ENCODE measurements around the gene CGNL1. TPM values are rescaled to one million over a fixed set of nuclear protein-coding genes. Genes with fewer than 3 reads are reported as not detected.

Gene CGNL1
- total RNA-seq, result 10 to 100 TPM in 1 of 8 experiments, 1 to 10 TPM in 2, under 1 TPM in 5; 0.54 to 24.7 (median 0.82) TPM

DNA sequence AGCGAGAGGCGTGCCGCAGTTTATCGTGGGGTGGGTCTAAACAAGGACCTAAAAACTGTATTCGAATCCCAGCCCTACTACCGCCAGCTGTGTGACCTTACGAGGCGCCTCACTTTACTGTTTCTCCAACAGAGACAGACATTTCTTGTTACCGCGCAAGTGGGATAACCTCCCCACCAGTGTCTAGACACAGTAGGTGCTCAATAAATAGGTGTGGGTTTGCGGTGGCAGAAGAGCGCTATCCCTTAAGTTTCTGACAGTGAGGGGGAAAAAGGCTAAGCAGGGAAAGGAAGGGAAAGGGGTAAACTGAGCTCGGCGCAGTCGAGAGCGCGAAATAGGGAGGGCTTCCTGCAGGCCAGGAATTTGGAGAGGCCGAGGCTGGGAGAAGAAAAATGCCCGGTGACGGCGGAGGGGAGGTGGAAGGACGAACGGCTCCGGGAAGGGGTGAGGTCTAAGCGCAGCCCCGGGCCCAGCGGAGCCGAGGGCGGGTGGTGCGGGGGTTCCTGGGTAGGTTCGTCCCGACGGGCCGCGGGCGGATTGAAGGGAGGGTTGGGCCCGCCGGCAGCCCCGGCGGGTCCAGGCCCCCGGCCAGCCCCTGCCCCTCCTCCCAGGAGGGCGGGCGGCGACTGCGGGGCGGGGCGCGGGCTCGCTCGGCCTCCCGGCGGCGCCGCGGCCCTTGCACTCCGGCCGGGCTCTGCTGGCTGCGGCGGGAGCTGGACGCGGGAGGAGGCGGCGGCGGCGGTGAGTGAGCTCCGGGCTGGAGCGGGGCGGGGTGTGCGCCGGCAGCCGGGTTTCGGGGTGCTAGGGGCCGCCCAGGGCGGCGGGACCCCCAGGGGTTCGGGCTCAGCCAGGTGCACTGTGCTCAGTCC lies at the start of gene CGNL1:
Gene CGNL1 (plus strand): TSS at position 679 of the 869 bp plus-strand sequence. CDS start 61,495 bp downstream, outside the sequence.
- 32 to 100% (median 53%) methylated on average over 1 to 33 of the region's 76 CpGs; no CpG with 5 or more reads in 3 of the 10 experiments for WGBS, 10 experiments
- Histone ChIP-seq H3K27ac (no peak within 1 kb of the TSS), H3K4me1 (replicated peaks in 1 of 2) (no peaks in the 10 kb centered on the region), H3K4me3 (peak within 1 kb of the TSS; percentile 47 to 57 (median 51))
- peak; percentile 85 to 92 (median 89) for ATAC-seq (replicated peaks in 6 of 8)
- in situ Hi-C loops (cut with MboI; ENCODE audit: low pct_unique_long_range_greater_than_20kb in 2 of 9, low sequenced_read_pairs in 9 of 9, unreplicated experiment in 9 of 9), result no loop called here

DNA sequence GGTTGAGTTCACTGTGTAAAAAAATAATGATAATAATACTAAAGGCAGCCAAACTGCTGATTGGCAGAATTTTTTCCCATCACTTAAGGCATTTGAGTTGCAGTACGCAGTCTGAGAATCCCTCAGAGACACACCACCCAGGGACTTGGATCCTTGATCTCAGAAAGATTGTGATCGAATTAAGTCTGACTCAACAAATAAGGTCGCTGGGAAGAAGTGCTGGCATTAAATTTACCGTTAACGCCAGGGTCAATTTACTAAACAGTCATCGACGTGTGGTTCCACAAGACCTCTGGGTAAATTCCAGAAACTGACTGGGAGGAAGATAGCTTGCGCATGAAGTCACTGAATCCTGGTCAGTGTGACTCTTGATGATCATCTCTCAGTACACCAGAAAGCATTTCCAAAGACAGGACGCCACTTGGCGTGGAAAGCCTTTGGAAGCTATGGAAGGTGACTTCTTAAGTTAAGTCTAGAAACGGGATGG lies 48.3 kb upstream of the CGNL1 start:
- Histone ChIP-seq H3K4me1 (replicated peaks in 1 of 2) (peaks cover 0 to 5% of the 10 kb centered on the region in 2 donors), H3K27ac (no peak overlapping the region), H3K4me3 (no peak overlapping the region)
- in situ Hi-C loops (cut with MboI; ENCODE audit: low pct_unique_long_range_greater_than_20kb in 2 of 9, low sequenced_read_pairs in 9 of 9, unreplicated experiment in 9 of 9), result loop anchor here in 2 of 9 experiments (25.0 kb wide), 1 partner anchor 209 kb away; no protein-coding TSS in a partner anchor
- WGBS, 10 experiments, result 9 to 100% (median 82%) methylated on average over 2 to 10 of the region's 11 CpGs; no CpG with 5 or more reads in 2 of the 10 experiments
- ATAC-seq (replicated peaks in 6 of 8), result peak in 3 of 8 experiments; percentile 18 to 91 (median 67)

DNA sequence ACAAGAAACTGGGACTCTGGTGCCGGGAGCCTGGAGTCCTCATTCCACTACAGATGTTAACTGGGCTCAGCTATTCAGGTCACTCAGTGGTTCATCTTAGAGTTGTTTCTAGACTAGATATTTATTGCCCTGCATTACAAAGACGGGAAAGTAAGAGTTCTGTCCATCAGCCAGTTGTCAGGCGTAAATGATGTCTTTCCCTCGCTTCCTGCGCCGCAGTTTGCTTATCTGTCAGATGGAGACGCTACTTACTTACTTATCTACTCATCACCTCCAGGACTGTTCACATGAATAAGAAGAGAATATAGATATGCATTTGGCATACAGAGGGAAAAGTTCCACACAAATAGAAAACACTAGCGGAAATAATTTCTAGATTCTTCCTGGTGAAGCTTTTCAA lies 47.8 kb upstream of the CGNL1 start:
- no peak overlapping the region for H3K4me3 ChIP-seq
- in situ Hi-C loops (cut with MboI; ENCODE audit: low pct_unique_long_range_greater_than_20kb in 2 of 9, low sequenced_read_pairs in 9 of 9, unreplicated experiment in 9 of 9), result loop anchor here in 2 of 9 experiments (25.0 kb wide), 1 partner anchor 209 kb away; no protein-coding TSS in a partner anchor
- peaks cover 0 to 4% of the 10 kb centered on the region in 2 donors for H3K4me1 ChIP-seq (replicated peaks in 1 of 2)
- no peak for ATAC-seq (replicated peaks in 6 of 8)
- 80 to 100% (median 89%) methylated on average over 1 to 8 of the region's 8 CpGs; no CpG with 5 or more reads in 1 of the 10 experiments for WGBS, 10 experiments
- H3K27ac ChIP-seq, result no peak overlapping the region

- 10 to 92% (median 85%) methylated on average over 2 to 4 of the region's 5 CpGs; no CpG with 5 or more reads in 3 of the 10 experiments for WGBS, 10 experiments
- in situ Hi-C loops (cut with MboI; ENCODE audit: low pct_unique_long_range_greater_than_20kb in 2 of 9, low sequenced_read_pairs in 9 of 9, unreplicated experiment in 9 of 9), result loop anchor here in 2 of 9 experiments (25.0 kb wide), 1 partner anchor 208 kb away; no protein-coding TSS in a partner anchor
- Histone ChIP-seq H3K4me1 (replicated peaks in 1 of 2) (no peaks in the 10 kb centered on the region), H3K4me3 (no peak overlapping the region), H3K27ac (no peak overlapping the region)
- ATAC-seq (replicated peaks in 6 of 8), result no peak
Measured at GRCh38 chr15:57328897-57329296, 47.4 kb upstream of the CGNL1 start.

DNA sequence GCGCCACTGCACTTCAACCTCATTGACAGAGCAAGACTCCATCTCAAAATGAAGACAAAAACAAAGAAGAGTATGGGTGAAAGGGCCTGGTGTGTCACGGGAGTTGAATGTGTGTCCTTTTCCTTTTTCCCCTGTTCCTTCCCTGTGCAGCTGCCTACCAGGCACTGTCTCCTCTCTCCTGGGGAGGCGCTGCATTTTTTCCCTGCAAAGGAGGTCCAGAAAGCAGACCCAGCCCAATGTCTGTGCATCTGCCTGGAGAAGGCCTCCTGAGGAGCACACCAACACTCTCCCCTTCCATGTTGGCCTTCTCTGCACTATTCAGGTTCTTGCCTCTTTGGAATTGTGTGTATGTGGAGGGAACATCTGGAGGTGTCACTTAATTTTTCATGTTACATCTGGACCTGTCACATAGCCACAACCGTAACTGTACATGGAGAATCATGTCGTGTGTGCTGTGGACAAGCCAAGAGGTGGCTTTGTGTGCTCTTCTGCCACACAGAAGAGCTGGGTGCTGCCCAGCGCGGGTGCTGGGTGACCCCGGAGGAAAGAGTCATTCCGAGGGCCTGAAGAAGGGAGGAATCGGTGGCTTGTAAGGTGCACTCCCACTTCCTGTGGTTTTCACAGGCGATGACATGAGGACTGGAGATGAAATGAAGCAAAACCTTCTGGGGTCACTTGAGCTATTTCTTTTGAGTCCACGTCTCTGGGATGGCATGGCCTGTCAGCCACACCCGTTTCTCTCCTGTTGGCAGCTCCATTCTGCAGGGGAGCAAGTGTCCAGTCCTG lies 46.5 kb upstream of the CGNL1 start:
- Histone ChIP-seq H3K4me3 (no peak overlapping the region), H3K4me1 (replicated peaks in 1 of 2) (no peaks in the 10 kb centered on the region), H3K27ac (no peak overlapping the region)
- WGBS, 10 experiments, result 80 to 100% (median 100%) methylated on average over 1 to 5 of the region's 13 CpGs; no CpG with 5 or more reads in 1 of the 10 experiments
- peak in 1 of 8 experiments; percentile 14 for ATAC-seq (replicated peaks in 6 of 8)
- in situ Hi-C loops (cut with MboI; ENCODE audit: low pct_unique_long_range_greater_than_20kb in 2 of 9, low sequenced_read_pairs in 9 of 9, unreplicated experiment in 9 of 9), result loop anchor here in 2 of 9 experiments (25.0 kb wide), 1 partner anchor 208 kb away; no protein-coding TSS in a partner anchor

DNA sequence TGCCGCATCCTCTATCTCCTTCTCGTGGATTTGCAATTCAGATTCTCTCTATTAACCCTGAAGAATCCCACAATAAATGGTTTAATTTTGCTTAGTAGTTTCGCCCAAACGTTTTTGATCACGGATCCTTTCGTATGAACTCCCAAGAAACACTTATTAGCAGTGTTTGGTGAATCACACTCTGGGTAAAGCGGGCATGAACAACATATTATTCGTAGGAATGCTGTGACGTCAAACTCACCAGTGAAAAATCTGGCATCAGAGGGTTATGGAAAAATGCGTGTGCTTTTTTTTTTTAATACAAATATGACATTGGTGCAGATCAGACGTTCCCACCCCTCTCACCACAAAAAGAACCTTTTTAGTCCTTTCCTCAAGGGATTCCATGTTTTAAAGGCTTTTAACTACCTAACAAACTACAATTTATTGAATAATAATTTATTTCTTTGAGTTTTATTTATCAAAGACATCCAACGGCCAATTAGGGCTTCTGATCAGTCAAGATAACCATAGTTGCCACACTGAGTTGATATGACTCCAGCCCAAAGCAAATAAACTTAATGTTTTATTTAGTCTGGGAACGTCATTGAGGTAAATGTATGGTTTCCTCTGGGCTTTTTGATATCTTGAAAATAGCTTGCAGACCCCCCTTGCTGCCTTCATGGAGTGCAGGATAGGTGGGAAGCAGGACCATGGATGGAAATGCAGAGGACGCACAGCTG lies 45.5 kb upstream of the CGNL1 start:
- 39 to 93% (median 75%) methylated on average over 4 to 13 of the region's 14 CpGs; no CpG with 5 or more reads in 1 of the 10 experiments for WGBS, 10 experiments
- Histone ChIP-seq H3K27ac (no peak overlapping the region), H3K4me1 (replicated peaks in 1 of 2) (no peaks in the 10 kb centered on the region), H3K4me3 (no peak overlapping the region)
- ATAC-seq (replicated peaks in 6 of 8), result peak in 1 of 8 experiments; percentile 13
- in situ Hi-C loops (cut with MboI; ENCODE audit: low pct_unique_long_range_greater_than_20kb in 2 of 9, low sequenced_read_pairs in 9 of 9, unreplicated experiment in 9 of 9), result loop anchor here in 2 of 9 experiments (25.0 kb wide), 1 partner anchor 207 kb away; no protein-coding TSS in a partner anchor

DNA sequence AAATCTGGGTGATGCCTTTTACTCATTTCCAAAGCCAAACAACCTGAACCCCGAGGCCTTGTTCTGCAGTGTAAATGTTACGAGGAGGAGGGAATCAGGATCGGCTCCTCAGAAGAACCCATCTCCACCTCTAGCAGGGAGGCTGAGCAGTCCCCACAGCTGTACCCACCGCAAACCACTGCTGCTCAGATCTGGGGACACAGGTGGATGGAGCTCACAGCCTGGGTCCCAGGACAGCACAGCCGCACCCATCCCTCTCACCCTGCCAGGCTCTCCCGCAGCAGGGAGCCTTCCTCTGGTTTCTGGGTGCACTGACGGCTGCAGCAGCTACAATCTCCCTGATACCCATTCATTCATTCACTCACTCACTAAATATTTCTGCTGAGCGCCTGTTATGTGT lies 44.0 kb upstream of the CGNL1 start:
- in situ Hi-C loops (cut with MboI; ENCODE audit: low pct_unique_long_range_greater_than_20kb in 2 of 9, low sequenced_read_pairs in 9 of 9, unreplicated experiment in 9 of 9), result loop anchor here in 2 of 9 experiments (25.0 kb wide), 1 partner anchor 205 kb away; no protein-coding TSS in a partner anchor
- H3K4me1 ChIP-seq (replicated peaks in 1 of 2), result no peaks in the 10 kb centered on the region
- no peak overlapping the region for H3K4me3 ChIP-seq
- WGBS, 10 experiments, result 79 to 100% (median 91%) methylated on average over 1 to 5 of the region's 8 CpGs; no CpG with 5 or more reads in 3 of the 10 experiments
- ATAC-seq (replicated peaks in 6 of 8), result no peak
- H3K27ac ChIP-seq, result no peak overlapping the region

DNA sequence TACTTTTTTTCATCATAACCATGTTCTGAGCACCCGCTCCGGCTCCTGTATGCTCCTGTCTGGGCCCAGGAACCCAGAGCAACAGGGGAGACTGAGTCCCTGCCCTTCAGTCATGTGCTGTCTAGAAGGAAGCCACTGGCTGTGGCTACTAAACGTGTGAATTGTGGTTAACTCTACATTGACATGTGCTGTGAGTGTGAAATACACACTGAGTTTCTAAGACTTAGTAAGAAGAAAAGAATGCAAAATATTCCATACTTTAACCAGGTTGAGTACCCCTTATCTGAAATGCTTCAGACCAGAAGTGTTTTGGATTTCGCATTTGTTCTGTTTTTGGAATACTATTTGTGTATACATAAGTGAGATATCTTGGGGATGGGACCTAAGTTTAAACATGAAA lies 42.8 kb upstream of the CGNL1 start:
- in situ Hi-C loops (cut with MboI; ENCODE audit: low pct_unique_long_range_greater_than_20kb in 2 of 9, low sequenced_read_pairs in 9 of 9, unreplicated experiment in 9 of 9), result loop anchor here in 2 of 9 experiments (25.0 kb wide), 1 partner anchor 204 kb away; no protein-coding TSS in a partner anchor
- WGBS, 10 experiments, result 22 to 93% (median 73%) methylated on average over 1 to 4 of the region's 4 CpGs; no CpG with 5 or more reads in 4 of the 10 experiments
- Histone ChIP-seq H3K4me1 (replicated peaks in 1 of 2) (no peaks in the 10 kb centered on the region), H3K4me3 (no peak overlapping the region), H3K27ac (no peak overlapping the region)
- ATAC-seq (replicated peaks in 6 of 8), result peak in 1 of 8 experiments; percentile 6

GRCh38 chr15:57334257-57334656 lies 42.0 kb upstream of the CGNL1 start:
- in situ Hi-C loops (cut with MboI; ENCODE audit: low pct_unique_long_range_greater_than_20kb in 2 of 9, low sequenced_read_pairs in 9 of 9, unreplicated experiment in 9 of 9), result loop anchor here in 2 of 9 experiments (25.0 kb wide), 1 partner anchor 203 kb away; no protein-coding TSS in a partner anchor
- peak; percentile 11 to 61 (median 36) for ATAC-seq (replicated peaks in 6 of 8)
- no peaks in the 10 kb centered on the region for H3K4me1 ChIP-seq (replicated peaks in 1 of 2)
- 47 to 100% (median 74%) methylated on average over 2 to 7 of the region's 12 CpGs; no CpG with 5 or more reads in 4 of the 10 experiments for WGBS, 10 experiments
- no peak overlapping the region for H3K4me3 ChIP-seq
- no peak overlapping the region for H3K27ac ChIP-seq

GRCh38 chr15:57335293-57335715 lies 41.0 kb upstream of the CGNL1 start:
- in situ Hi-C loops (cut with MboI; ENCODE audit: low pct_unique_long_range_greater_than_20kb in 2 of 9, low sequenced_read_pairs in 9 of 9, unreplicated experiment in 9 of 9), result loop anchor here in 2 of 9 experiments (25.0 kb wide), 1 partner anchor 202 kb away; no protein-coding TSS in a partner anchor
- 0 to 84% (median 42%) methylated on average over 2 to 5 of the region's 6 CpGs; no CpG with 5 or more reads in 5 of the 10 experiments for WGBS, 10 experiments
- ATAC-seq (replicated peaks in 6 of 8), result peak in 2 of 8 experiments; percentile 62 to 66
- no peak overlapping the region for H3K27ac ChIP-seq
- H3K4me1 ChIP-seq (replicated peaks in 1 of 2), result no peaks in the 10 kb centered on the region
- H3K4me3 ChIP-seq, result no peak overlapping the region

DNA sequence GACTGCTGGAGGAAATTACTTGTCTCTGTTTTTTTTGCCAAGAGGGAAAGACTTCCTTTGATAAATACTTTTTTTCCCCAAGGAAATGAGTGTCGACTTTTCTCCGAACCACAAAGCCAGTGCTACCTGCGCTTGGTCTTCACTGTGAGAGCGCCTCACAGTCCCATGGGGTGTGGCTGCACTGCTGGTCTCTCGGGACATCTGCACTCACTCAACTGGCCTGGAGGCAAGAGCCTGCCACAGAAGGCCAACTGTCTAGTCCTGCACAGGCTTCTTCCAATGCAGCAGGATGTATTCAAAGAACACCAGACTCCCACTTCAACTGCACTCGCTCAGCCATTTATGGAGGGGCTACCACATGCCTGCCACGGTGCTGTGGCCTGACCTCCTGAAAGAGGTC lies 40.6 kb upstream of the CGNL1 start:
- 53 to 100% (median 81%) methylated on average over 1 to 6 of the region's 7 CpGs; no CpG with 5 or more reads in 4 of the 10 experiments for WGBS, 10 experiments
- Histone ChIP-seq H3K27ac (no peak overlapping the region), H3K4me1 (replicated peaks in 1 of 2) (no peaks in the 10 kb centered on the region), H3K4me3 (no peak overlapping the region)
- in situ Hi-C loops (cut with MboI; ENCODE audit: low pct_unique_long_range_greater_than_20kb in 2 of 9, low sequenced_read_pairs in 9 of 9, unreplicated experiment in 9 of 9), result loop anchor here in 2 of 9 experiments (25.0 kb wide), 1 partner anchor 202 kb away; no protein-coding TSS in a partner anchor
- ATAC-seq (replicated peaks in 6 of 8), result peak in 3 of 8 experiments; percentile 62 to 67 (median 65)
